ENCODE measurements around the gene ARHGAP30.

ARHGAP30 gene

DNA sequence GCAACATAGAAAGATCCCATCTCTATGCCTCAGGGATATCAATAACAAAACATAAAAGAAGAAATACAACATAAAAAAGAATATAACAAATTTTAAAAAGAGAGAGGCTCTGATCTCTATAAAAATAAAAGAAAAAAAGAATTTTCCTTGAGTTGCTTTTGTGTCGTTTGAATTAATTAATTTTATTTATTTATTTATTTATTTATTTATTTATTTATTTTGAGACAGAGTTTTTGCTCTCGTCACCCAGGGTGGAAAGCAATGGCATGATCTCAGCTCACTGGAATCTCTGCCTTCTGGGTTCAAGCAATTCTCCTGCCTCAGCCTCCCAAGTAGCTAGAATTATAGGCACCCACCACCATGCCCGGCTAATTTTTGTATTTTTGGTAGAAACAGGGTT, 57.3 kb downstream of the ARHGAP30 start:
- DNase-seq (ENCODE audit: low read depth in 3 of 3), result no peak

DNA sequence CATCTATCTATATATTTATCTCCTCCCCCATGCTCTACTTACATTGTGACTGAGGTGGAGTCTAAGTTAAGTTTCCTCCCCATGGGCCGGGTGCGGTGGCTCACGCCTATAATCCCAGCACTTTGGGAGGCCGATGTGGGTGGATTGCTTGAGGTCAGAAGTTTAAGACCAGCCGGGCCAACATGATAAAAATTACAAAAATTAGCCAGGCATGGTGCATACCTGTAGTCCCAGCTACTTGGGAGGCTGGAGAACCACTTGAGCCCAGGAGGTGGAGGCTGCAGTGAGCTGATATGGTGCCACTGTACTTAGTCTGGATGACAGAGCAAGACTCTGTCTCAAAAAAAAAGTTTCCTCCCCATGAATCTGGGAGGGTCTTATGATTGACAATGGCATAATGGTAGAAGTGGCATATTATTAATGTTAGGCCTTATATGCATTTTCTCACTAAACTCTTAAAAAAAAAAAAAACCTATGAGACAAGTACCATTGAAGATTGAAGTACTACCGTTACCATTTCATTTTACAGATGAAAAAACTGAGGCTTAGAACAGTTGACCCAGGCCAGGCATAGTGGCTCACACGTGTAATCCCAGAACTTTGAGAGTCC, 60.0 kb downstream of the ARHGAP30 start:
- no peak for DNase-seq (ENCODE audit: low read depth in 3 of 3)

DNA sequence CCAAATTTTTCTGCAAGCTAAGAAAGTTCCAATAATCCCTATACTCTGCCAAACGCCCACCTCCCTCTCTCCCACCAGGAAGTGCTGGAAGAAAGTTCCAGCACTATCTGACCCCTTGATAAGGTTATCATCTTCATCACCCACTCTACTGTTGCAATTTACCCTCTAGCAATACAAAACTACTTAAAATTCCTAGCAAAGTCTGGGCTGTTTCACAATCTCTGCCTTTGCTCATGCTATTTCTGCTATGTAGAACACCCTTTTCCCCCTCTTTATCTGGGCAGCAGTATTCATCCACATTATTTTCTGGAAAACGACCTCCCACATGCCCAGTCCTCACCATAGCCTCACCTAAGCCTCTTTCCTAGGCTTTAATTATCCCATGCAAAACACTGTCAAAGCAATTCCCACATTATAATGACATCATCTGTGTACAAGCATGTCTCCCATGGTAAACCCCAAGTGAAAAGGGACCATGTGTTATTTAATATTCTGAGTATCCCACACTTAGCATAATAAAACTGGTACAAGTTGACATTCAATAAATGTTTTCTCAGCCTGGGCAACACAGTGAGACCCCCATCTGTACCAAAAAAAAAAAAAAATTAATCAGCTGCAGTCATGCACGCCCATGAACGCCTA, 60.7 kb downstream of the ARHGAP30 start:
- DNase-seq (ENCODE audit: low read depth in 3 of 3), result no peak

DNA sequence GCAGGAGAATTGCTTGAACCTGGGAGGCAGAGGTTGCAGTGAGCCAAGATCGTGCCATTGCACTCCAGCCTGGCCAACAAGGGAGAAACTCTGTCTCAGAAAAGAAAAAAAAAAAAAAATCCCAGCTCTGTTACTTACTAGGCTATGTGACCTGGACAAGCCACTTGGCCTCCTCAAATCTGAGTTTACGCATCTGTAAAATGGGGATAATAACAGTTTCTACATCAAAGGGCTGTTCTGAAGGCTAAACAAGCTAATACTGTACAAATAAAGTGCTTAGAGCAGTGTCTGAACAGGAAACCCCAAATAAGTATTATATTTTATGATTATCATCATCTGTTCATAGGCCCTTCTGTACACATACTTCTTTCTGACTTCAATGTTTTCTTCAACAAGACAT, 62.3 kb downstream of the ARHGAP30 start:
- no peak for DNase-seq (ENCODE audit: low read depth in 3 of 3)

DNA sequence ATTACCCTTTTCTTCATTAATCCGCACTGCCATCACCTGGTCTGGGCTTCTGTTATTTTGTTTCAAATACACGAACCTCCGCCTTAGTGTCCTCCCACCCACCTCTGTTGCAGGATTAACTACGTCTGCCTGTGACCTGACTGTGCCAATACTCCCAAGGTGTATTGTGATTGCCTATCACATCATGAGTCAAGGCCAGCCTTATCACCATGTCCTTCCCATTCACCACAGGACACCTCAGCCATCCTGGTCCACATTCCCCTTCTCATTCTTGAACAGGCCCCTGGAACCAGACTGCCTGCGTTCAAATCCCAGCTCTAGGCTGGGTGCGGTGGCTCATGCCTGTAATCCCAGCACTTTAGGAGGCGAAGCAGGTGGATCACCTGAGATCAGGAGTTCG, 63.1 kb downstream of the ARHGAP30 start:
- no peak for DNase-seq (ENCODE audit: low read depth in 3 of 3)

DNA sequence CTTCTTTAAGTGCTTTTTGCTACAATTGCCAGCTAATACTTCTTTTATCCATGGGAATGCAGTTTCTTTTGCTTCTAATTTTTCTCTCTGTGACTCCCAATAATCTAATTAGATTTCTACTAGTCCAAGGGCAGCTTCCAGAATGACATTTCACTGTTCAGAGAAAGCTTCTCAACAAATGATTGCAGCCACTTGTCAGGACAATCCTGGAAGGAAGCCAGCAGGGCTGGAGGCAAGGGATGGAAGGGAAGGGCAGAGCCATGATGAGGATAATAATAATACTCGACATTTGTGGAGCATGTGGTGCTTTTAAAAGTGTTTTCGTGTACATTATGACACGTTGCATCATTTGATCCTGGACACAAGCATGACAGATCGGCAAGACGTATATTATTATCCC, 68.2 kb downstream of the ARHGAP30 start:
- no peak for DNase-seq (ENCODE audit: low read depth in 3 of 3)

DNA sequence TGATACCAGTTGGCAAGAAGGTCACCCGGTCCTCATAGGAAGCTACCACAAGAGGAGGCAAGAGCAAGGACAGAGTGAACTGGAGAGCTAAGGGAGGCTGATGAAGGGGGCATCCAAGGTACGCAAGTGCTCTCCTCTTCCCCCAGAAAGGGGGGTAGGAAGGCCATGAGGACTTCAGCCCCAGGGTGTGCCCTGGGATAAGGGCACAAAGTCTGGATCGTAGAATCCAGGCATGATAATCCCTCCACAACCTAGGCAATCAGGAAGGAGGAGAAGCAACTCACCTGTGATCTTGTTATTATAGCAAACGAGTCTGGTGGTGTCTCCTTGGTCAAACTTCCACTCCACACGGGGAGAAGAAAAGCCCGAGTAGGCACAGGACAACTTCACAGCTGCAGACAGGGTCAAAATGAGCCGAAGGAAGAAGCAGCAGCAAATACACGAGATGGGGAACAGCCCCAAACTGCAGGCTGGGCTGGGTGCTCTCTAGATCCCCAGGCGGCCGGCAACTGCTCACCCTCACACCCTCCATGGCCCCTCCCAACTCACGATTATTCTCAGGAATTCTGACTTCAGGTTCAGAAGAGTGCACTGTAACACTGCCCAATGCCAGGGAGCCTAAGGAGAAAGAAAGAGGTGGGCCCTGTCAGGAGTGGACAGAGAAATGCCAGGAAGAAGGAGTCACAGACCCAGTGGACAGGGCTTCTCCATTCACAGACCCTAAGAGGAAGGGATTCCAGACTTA, 68.8 kb downstream of the ARHGAP30 start:
- DNase-seq (ENCODE audit: low read depth in 3 of 3), result no peak

DNA sequence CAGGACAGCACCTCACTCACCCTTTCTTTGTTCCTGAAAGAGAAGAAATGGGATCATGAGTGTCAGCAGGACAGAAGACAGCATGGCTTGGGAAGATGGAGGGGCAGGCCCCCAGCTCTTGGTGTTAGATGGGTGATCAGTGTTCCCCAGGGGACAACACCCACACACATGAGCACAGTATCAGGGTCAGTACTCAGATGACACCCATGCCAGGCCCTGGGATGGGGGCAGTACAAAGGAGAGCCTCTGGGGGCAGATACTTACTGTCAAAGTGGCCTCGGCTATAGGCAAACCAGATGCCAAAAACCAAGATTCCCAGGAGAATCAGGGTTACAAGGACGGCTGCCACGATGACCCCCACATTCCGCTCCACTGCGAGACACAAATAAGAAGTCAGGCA, 70.3 kb downstream of the ARHGAP30 start:
- DNase-seq (ENCODE audit: low read depth in 3 of 3), result no peak

DNA sequence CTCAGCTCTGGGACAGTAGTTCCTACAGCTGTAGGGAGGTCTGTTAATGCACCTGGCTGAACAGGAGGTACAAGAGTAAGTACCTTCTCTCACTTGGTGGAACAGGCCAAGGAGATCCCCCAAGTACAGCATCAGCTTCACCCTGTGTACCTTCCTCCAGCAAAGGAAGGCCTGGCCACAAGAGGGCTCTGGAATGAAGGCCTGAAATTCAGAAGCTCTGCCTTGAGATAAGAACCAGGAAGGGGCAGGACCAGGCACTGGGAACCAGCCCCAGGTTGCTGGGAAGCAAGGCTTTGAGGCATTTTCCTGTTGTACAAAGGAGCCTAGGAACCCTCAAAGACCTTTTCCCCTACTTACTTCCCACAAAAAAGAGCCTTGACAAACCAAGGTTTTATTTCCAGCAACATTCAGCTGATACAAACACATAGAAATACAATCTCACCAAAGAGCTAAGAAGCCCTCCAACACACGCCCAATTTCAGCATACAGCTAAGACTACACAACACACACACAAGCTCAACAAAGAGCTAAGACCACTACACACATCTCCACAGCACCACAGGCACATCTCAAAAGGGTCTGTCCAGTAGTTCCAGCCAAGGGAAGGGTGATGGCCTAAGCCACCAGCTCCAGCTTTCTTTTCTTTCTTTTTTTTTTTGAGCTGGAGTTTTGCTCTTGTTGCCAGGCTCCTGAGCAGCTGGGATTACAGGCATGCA, 72.2 kb downstream of the ARHGAP30 start:
- DNase-seq (ENCODE audit: low read depth in 3 of 3), result no peak
